K562 (cell line): Measurements from ENCODE around the gene ACTBL2.

Source experiments
- FOXK1 ChIP-seq: sonication (generic); formaldehyde crosslinking; IDR thresholded peaks from 2 replicates; pipeline ENCODE4 v1.8.0; 2022; ENCODE audit warnings: missing genetic modification reagents, mild to moderate bottlenecking, borderline replicate concordance
- JUN ChIP-seq, 2 experiments: sonication (generic) in 1 of 2; formaldehyde crosslinking in 1 of 2; IDR thresholded peaks; 2 replicates each; pipeline versions ENCODE4 v1.6.1 to v1.8.0; 2012 to 2022; ENCODE audit warnings: borderline replicate concordance in 2 of 2, mild to moderate bottlenecking in 2 of 2, improper control_type of control experiment in 1 of 2, low read depth in 1 of 2, low read length in 1 of 2, missing genetic modification reagents in 1 of 2
- YY1 ChIP-seq, 3 experiments: IDR thresholded peaks; 2 replicates each; pipeline ENCODE4 v1.6.1; 2011; ENCODE audit warnings: low read length in 2 of 3, mild to moderate bottlenecking in 2 of 3, moderate library complexity in 2 of 3, borderline replicate concordance in 1 of 3, control low read depth in 1 of 3, low read depth in 1 of 3; ENCODE audit not compliant: insufficient read depth in 3 of 3, insufficient replicate concordance in 2 of 3, control insufficient read depth in 1 of 3, insufficient read length in 1 of 3; ENCODE audit errors: extremely low read depth in 1 of 3
- ZC3H11A ChIP-seq: IDR thresholded peaks from 2 replicates; pipeline ENCODE4 v1.6.1; 2012; ENCODE audit warnings: low read depth, low read length, improper control_type of control experiment
- TF ChIP-seq, protein P1 (sequence below), 3 experiments: IDR thresholded peaks in 2 of 3; conservative IDR thresholded peaks in 1 of 3; 2 replicates each; pipeline ENCODE4 v1.5.1; 2011 to 2012; ENCODE audit warnings: low read length in 3 of 3, mild to moderate bottlenecking in 3 of 3, control low read depth in 2 of 3, improper control_type of control experiment in 1 of 3, inconsistent platforms in 1 of 3, low read depth in 1 of 3, mixed read lengths in 1 of 3, moderate library complexity in 1 of 3; ENCODE audit not compliant: insufficient read depth in 2 of 3
- TF ChIP-seq, protein P2 (sequence below): sonication (generic); formaldehyde crosslinking; IDR thresholded peaks from 2 replicates; pipeline ENCODE4 v1.9.0; 2022; ENCODE audit warnings: mild to moderate bottlenecking, missing genetic modification reagents
- TF ChIP-seq, protein P3 (sequence below): fragments of 250-450 bp; sonication (Bioruptor Pico); IDR thresholded peaks from 2 replicates; pipeline ENCODE4 v1.8.0; 2021; ENCODE audit warnings: moderate library complexity, mild to moderate bottlenecking, inconsistent platforms

DNA sequence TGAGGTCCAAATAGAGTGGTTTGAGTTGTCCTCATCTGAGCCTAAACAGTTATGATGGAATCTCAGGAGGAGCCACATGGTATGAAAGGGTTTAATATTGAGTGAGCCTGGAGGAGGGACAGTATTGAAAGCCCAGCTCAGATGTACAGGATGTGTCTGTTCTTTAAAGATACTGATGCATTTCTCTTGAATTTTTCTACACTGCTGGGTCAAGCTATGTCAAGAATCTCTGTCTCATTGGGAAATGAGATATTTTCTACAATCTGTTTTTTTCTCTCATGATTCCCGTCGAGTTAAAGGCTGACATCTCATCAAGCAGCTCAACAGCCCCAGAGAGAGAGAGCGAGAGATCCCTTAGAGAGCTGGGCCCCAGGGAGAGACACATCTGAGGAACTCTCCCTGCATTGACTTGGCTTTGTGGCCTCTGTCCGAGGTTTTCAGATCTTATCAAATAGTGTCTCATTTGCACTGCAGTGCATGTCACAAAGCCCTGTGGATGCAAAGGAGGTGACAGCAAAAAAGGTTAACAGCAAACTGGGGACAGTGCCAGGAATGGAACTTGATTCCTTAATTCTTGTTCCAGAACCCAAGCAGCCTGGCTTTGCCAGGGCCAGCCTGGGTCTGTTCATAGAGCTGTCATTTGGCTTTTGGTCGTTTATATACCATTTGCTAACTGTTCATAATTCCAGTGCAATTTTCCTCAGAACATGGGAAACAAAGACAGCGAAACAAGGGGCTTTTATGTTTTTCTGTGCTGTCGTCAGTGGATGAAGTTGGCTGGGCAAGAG is 19.0 kb upstream of the ACTBL2 start:
- TF ChIP-seq, protein P1, sequence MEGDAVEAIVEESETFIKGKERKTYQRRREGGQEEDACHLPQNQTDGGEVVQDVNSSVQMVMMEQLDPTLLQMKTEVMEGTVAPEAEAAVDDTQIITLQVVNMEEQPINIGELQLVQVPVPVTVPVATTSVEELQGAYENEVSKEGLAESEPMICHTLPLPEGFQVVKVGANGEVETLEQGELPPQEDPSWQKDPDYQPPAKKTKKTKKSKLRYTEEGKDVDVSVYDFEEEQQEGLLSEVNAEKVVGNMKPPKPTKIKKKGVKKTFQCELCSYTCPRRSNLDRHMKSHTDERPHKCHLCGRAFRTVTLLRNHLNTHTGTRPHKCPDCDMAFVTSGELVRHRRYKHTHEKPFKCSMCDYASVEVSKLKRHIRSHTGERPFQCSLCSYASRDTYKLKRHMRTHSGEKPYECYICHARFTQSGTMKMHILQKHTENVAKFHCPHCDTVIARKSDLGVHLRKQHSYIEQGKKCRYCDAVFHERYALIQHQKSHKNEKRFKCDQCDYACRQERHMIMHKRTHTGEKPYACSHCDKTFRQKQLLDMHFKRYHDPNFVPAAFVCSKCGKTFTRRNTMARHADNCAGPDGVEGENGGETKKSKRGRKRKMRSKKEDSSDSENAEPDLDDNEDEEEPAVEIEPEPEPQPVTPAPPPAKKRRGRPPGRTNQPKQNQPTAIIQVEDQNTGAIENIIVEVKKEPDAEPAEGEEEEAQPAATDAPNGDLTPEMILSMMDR (IDR thresholded peaks at IDR 0.05 in 2 of 3, conservative IDR thresholded peaks at IDR 0.05 in 1 of 3; ENCODE audit: insufficient read depth in 2 of 3, low read depth in 1 of 3, low read length in 3 of 3), result no peak
- TF ChIP-seq FOXK1 (no peak), YY1 (IDR thresholded peaks at IDR 0.05; ENCODE audit: borderline replicate concordance in 1 of 3, control insufficient read depth in 1 of 3, extremely low read depth in 1 of 3, insufficient read depth in 3 of 3, insufficient read length in 1 of 3, insufficient replicate concordance in 2 of 3, low read depth in 1 of 3, low read length in 2 of 3) (no peak), ZC3H11A (no peak), JUN (IDR thresholded peaks at IDR 0.05; ENCODE audit: borderline replicate concordance, low read depth, low read length) (no peak), JUN (CRISPR knock-in tag; IDR thresholded peaks at IDR 0.05; ENCODE audit: borderline replicate concordance) (no peak)
- TF ChIP-seq, protein P2, sequence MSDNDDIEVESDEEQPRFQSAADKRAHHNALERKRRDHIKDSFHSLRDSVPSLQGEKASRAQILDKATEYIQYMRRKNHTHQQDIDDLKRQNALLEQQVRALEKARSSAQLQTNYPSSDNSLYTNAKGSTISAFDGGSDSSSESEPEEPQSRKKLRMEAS (CRISPR knock-in tag), result no peak
- TF ChIP-seq, protein P3, sequence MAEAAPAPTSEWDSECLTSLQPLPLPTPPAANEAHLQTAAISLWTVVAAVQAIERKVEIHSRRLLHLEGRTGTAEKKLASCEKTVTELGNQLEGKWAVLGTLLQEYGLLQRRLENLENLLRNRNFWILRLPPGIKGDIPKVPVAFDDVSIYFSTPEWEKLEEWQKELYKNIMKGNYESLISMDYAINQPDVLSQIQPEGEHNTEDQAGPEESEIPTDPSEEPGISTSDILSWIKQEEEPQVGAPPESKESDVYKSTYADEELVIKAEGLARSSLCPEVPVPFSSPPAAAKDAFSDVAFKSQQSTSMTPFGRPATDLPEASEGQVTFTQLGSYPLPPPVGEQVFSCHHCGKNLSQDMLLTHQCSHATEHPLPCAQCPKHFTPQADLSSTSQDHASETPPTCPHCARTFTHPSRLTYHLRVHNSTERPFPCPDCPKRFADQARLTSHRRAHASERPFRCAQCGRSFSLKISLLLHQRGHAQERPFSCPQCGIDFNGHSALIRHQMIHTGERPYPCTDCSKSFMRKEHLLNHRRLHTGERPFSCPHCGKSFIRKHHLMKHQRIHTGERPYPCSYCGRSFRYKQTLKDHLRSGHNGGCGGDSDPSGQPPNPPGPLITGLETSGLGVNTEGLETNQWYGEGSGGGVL (CRISPR knock-in tag), result no peak
